SK-N-SH (cell line): ENCODE measurements around the gene TTC32. TPM values are rescaled to one million over a fixed set of nuclear protein-coding genes. Genes with fewer than 3 reads are reported as not detected.

Source experiments
- CTCF ChIA-PET: fragments of 300-600, 350-600 bp; formaldehyde crosslinking; extraction: SDS; loops from one replicate; lab custom pipeline; 2021; lab: Yijun Ruan, JAX
- POLR2A ChIA-PET: fragments of 350-600 bp; sonication (Branson Sonifier 250); formaldehyde crosslinking; extraction: SDS; loops from one replicate; lab custom pipeline; 2020; ENCODE audit warnings: antibody characterized with exemption, inconsistent platforms; lab: Yijun Ruan, JAX
- DNase-seq: peaks from one replicate; pipeline ENCODE4 v3.0.0; 2012
- H2AFZ ChIP-seq: fragments of 200-600 bp; sonication (generic); 2 replicates; pipeline ENCODE4 v1.8.1; 2016; ENCODE audit warnings: antibody characterized with exemption, mild to moderate bottlenecking, low read depth
- H3F3A ChIP-seq: fragments of 200-600 bp; sonication (generic); replicated peaks from 2 replicates; pipeline ENCODE3; 2016; ENCODE audit warnings: antibody characterized with exemption, mild to moderate bottlenecking; ENCODE audit not compliant: insufficient read depth
- H3K27ac ChIP-seq, 2 experiments: fragments of 200-500 bp in 1 of 2; fragments of 200-600 bp in 1 of 2; sonication (Bioruptor generic) in 1 of 2; sonication (generic), shearing (Covaris generic) in 1 of 2; 2 replicates each; pipeline versions ENCODE4 v1.5.1 to v1.6.1; 2014 to 2016; ENCODE audit warnings: low read depth in 2 of 2, inconsistent platforms in 1 of 2, low read length in 1 of 2, mild to moderate bottlenecking in 1 of 2, mixed read lengths in 1 of 2
- H3K27me3 ChIP-seq: fragments of 200-600 bp; sonication (generic), shearing (Covaris generic); 2 replicates; pipeline ENCODE4 v1.6.1; 2016; ENCODE audit warnings: mixed run types; ENCODE audit not compliant: insufficient read depth
- H3K36me3 ChIP-seq, 2 experiments: fragments of 200-500 bp in 1 of 2; fragments of 200-600 bp in 1 of 2; sonication (Bioruptor generic) in 1 of 2; sonication (generic) in 1 of 2; replicated peaks in 1 of 2; 2 replicates each; pipeline versions ENCODE3 to v1.5.1; 2014 to 2016; ENCODE audit warnings: low read length in 1 of 2, mild to moderate bottlenecking in 1 of 2; ENCODE audit not compliant: insufficient read depth in 2 of 2, control insufficient read depth in 1 of 2
- H3K4me1 ChIP-seq, 2 experiments: fragments of 200-500 bp in 1 of 2; fragments of 200-600 bp in 1 of 2; sonication (Bioruptor generic) in 1 of 2; sonication (generic), shearing (Covaris generic) in 1 of 2; 2 replicates each; pipeline versions ENCODE4 v1.5.1 to v1.6.1; 2014 to 2016; ENCODE audit warnings: low read depth in 1 of 2, low read length in 1 of 2, mixed run types in 1 of 2; ENCODE audit not compliant: insufficient read depth in 2 of 2, control insufficient read depth in 1 of 2
- H3K4me2 ChIP-seq: fragments of 200-600 bp; sonication (generic), shearing (Covaris generic); 2 replicates; pipeline ENCODE4 v1.6.1; 2017; ENCODE audit warnings: mixed run types
- H3K4me3 ChIP-seq, 2 experiments: fragments of 200-500 bp in 1 of 2; fragments of 200-600 bp in 1 of 2; sonication (Bioruptor generic) in 1 of 2; sonication (generic), shearing (Covaris generic) in 1 of 2; 2 replicates each; pipeline versions ENCODE4 v1.5.1 to v1.8.1; 2014 to 2016; ENCODE audit warnings: low read depth in 2 of 2, inconsistent platforms in 1 of 2, low read length in 1 of 2, mild to moderate bottlenecking in 1 of 2, mixed read lengths in 1 of 2, moderate library complexity in 1 of 2
- H3K79me2 ChIP-seq: fragments of 200-600 bp; sonication (generic); 2 replicates; pipeline ENCODE4 v1.8.1; 2017; ENCODE audit warnings: mild to moderate bottlenecking; ENCODE audit not compliant: insufficient read depth
- H3K9ac ChIP-seq: fragments of 200-600 bp; sonication (generic); 2 replicates; pipeline ENCODE4 v1.6.1; 2017; ENCODE audit warnings: mixed run types
- H3K9me2 ChIP-seq: fragments of 200-600 bp; sonication (generic); 2 replicates; pipeline ENCODE4 v1.6.1; 2017; ENCODE audit warnings: mixed run types
- H3K9me3 ChIP-seq: fragments of 200-600 bp; sonication (generic); 2 replicates; pipeline ENCODE4 v1.6.1; 2017; ENCODE audit warnings: mixed run types, mild to moderate bottlenecking, moderate library complexity
- H4K20me1 ChIP-seq: fragments of 200-600 bp; sonication (generic); 2 replicates; pipeline ENCODE4 v1.6.1; 2017; ENCODE audit warnings: mild to moderate bottlenecking, mixed run types; ENCODE audit not compliant: insufficient read depth
- CTCF ChIP-seq: fragments of 200-600 bp; sonication (generic); IDR thresholded peaks from 2 replicates; pipeline ENCODE4 v1.6.1; 2017; ENCODE audit warnings: antibody characterized with exemption, mild to moderate bottlenecking, moderate library complexity
- FOSL2 ChIP-seq: IDR thresholded peaks from 2 replicates; pipeline ENCODE4 v1.4.0; 2012; ENCODE audit warnings: low read depth, mild to moderate bottlenecking, moderate library complexity, borderline replicate concordance
- MAX ChIP-seq: IDR thresholded peaks from 2 replicates; pipeline ENCODE4 v1.4.0; 2012; ENCODE audit warnings: low read depth
- PBX3 ChIP-seq: IDR thresholded peaks from 2 replicates; pipeline ENCODE4; 2012
- RCOR1 ChIP-seq: fragments of 150-350 bp; IDR thresholded peaks from 2 replicates; pipeline ENCODE4 v1.6.1; 2017; ENCODE audit warnings: antibody characterized with exemption, low read length
- SIN3A ChIP-seq: IDR thresholded peaks from 2 replicates; pipeline ENCODE4 v1.6.1; 2012; ENCODE audit warnings: low read depth, mild to moderate bottlenecking, low read length, moderate library complexity, borderline replicate concordance
- SMC3 ChIP-seq: IDR thresholded peaks from 2 replicates; pipeline ENCODE4 v1.6.1; 2012; ENCODE audit warnings: low read depth, low read length, improper control_type of control experiment
- TAF1 ChIP-seq: IDR thresholded peaks from 2 replicates; pipeline ENCODE4 v1.6.1; 2012; ENCODE audit warnings: low read depth, mild to moderate bottlenecking, low read length, moderate library complexity, borderline replicate concordance
- YY1 ChIP-seq: IDR thresholded peaks from 2 replicates; pipeline ENCODE4 v1.4.0; 2012; ENCODE audit warnings: low read depth, mild to moderate bottlenecking
- WGBS: methylation state at CpG from one replicate; pipeline ENCODE4 v1.1.6; 2017; ENCODE audit warnings: low lambda C conversion rate; 5-methylcytosine and 5-hydroxymethylcytosine counted together
- polyA plus RNA-seq, 3 experiments: library from polyadenylated mRNA; depleted of rRNA; stranded (reverse); fragments of >200 nt; gene quantifications; 2 replicates each; pipeline ENCODE4 v1.2.3, GENCODE V29; 2012

The TTC32 gene
- polyA plus RNA-seq, 1 of the 3 experiments (the other 2 are of a cell fraction): 9.1 TPM

- H3K9me3 ChIP-seq: no peaks in the 10 kb centered on the region
- TF ChIP-seq RCOR1: no peak
- no peak for TF ChIP-seq MAX
- no peak for TF ChIP-seq SMC3
- no peak for TF ChIP-seq SIN3A
- TF ChIP-seq YY1: no peak
- no peak for TF ChIP-seq FOSL2
- TF ChIP-seq PBX3: no peak
- TF ChIP-seq TAF1: no peak
- TF ChIP-seq, all 33 proteins: peak for 0
- Histone ChIP-seq H3K27ac (no peak overlapping the region), H4K20me1 (no peaks in the 10 kb centered on the region), H3K79me2 (no peaks in the 10 kb centered on the region), H3F3A (no peaks in the 10 kb centered on the region), H3K4me1 (no peaks in the 10 kb centered on the region; a peak in 1 of 4 replicates), H2AFZ (no peak overlapping the region), H3K9me2 (no peaks in the 10 kb centered on the region), H3K4me2 (no peak overlapping the region), H3K27me3 (peaks cover 8% of the 10 kb centered on the region; the same call in 1 of the 2 replicates), H3K9ac (no peak overlapping the region), H3K36me3 (no peaks in the 10 kb centered on the region), H3K4me3 (no peak overlapping the region)
- no peak for DNase-seq
- WGBS: 77% methylated on average over 2 of the region's 2 CpGs
- ChIA-PET POLR2A (no interaction called here), CTCF (interaction anchor here (1.3 to 6.0 kb wide), 2 partner anchors 8 to 518 kb away, joined by 3 to 55 read pairs; no protein-coding TSS in a partner anchor)
These were observed 29.9 kb downstream of the TTC32 start for GRCh38 chr2:19871836-19872235.

- H3K27ac ChIP-seq: no peak overlapping the region
- no peak overlapping the region for H2AFZ ChIP-seq
- no peaks in the 10 kb centered on the region for H3K79me2 ChIP-seq
- peaks cover 8% of the 10 kb centered on the region; the same call in 1 of the 2 replicates for H3K27me3 ChIP-seq
- no peak overlapping the region for H3K9ac ChIP-seq
- no peaks in the 10 kb centered on the region; a peak in 1 of 4 replicates for H3K4me1 ChIP-seq
- no peaks in the 10 kb centered on the region for H3K9me3 ChIP-seq
- ChIA-PET CTCF (interaction anchor here (6.0 kb wide), 1 partner anchor 7 kb away, joined by 55 read pairs; no protein-coding TSS in a partner anchor), POLR2A (no interaction called here)
- H3K9me2 ChIP-seq: no peaks in the 10 kb centered on the region
- no peaks in the 10 kb centered on the region for H3K36me3 ChIP-seq
- no peak for TF ChIP-seq YY1
- TF ChIP-seq FOSL2: no peak
- no peak for TF ChIP-seq CTCF
- TF ChIP-seq SMC3: no peak
- TF ChIP-seq, all 33 proteins: peak for 0
- Histone ChIP-seq H3K4me3 (no peak overlapping the region), H3K4me2 (no peak overlapping the region), H3F3A (no peaks in the 10 kb centered on the region), H4K20me1 (no peaks in the 10 kb centered on the region)
- DNase-seq: no peak
- 72% methylated on average over 4 of the region's 4 CpGs for WGBS
These were observed 31.0 kb downstream of the TTC32 start for GRCh38 chr2:19870792-19871191.
